Measurements from ENCODE around the gene MAST3.
A peak's percentile ranks its signal among the peaks of the same experiment; 100 is the strongest.

MAST3 gene

GRCh38 chr19:18055967-18056366 lies 41.6 kb upstream of the MAST3 start:
- Histone ChIP-seq H2AK5ac (ENCODE audit: low read length, severe bottlenecking) (no peak overlapping the region), H3K4me1 (ENCODE audit: control insufficient read depth, insufficient read depth, low read depth, low read length) (peaks cover 6% of the 10 kb centered on the region), H3K27ac (ENCODE audit: low read length, poor library complexity, severe bottlenecking) (no peak overlapping the region), H3K79me1 (replicated peaks; ENCODE audit: low read length, poor library complexity, severe bottlenecking) (no peaks in the 10 kb centered on the region), H2AFZ (ENCODE audit: low read depth, low read length) (no peak overlapping the region), H3K36me3 (ENCODE audit: control insufficient read depth in 1 of 2, insufficient read depth in 2 of 2, low read depth in 1 of 2, low read length in 2 of 2) (no peaks in the 10 kb centered on the region), H3K4me3 (ENCODE audit: insufficient read depth in 1 of 2, low read depth in 1 of 2, low read length in 2 of 2) (no peak overlapping the region), H3K4ac (ENCODE audit: low read depth in 1 of 2, low read length in 2 of 2) (no peak overlapping the region), H4K8ac (ENCODE audit: low read length) (no peak overlapping the region), H3K9ac (ENCODE audit: low read length) (no peak overlapping the region), H3K23ac (ENCODE audit: low read length in 2 of 2) (no peak overlapping the region), H2BK5ac (ENCODE audit: low read depth, low read length, poor library complexity, severe bottlenecking) (no peak overlapping the region), H3K18ac (ENCODE audit: low read depth in 1 of 2, low read length in 2 of 2) (no peak overlapping the region), H3K4me2 (ENCODE audit: low read length, poor library complexity, severe bottlenecking) (no peak overlapping the region), H4K91ac (ENCODE audit: low read length) (no peak overlapping the region), H2BK120ac (ENCODE audit: low read depth, low read length) (no peak overlapping the region), H2BK12ac (ENCODE audit: low read length in 2 of 2) (no peak overlapping the region), H3K9me3 (ENCODE audit: control insufficient read depth, low read length) (no peaks in the 10 kb centered on the region), H2BK15ac (ENCODE audit: low read depth, poor library complexity, severe bottlenecking) (no peak overlapping the region), H3K14ac (ENCODE audit: low read length in 2 of 2) (no peak overlapping the region), H3K27me3 (ENCODE audit: control insufficient read depth in 1 of 2, insufficient read depth in 1 of 2, low read length in 2 of 2) (peaks cover 6 to 14% of the 10 kb centered on the region in 2 experiments)
- DNase-seq, result no peak
- 80% methylated on average over 5 of the region's 5 CpGs for WGBS

- Histone ChIP-seq H3K4ac (ENCODE audit: low read depth in 1 of 2, low read length in 2 of 2) (no peak overlapping the region), H2AFZ (ENCODE audit: low read depth, low read length) (no peak overlapping the region), H3K4me1 (ENCODE audit: control insufficient read depth, insufficient read depth, low read depth, low read length) (peaks cover 6% of the 10 kb centered on the region), H3K9me3 (ENCODE audit: control insufficient read depth, low read length) (no peaks in the 10 kb centered on the region), H3K9ac (ENCODE audit: low read length) (no peak overlapping the region), H3K36me3 (ENCODE audit: control insufficient read depth in 1 of 2, insufficient read depth in 2 of 2, low read depth in 1 of 2, low read length in 2 of 2) (no peaks in the 10 kb centered on the region), H3K79me1 (replicated peaks; ENCODE audit: low read length, poor library complexity, severe bottlenecking) (no peaks in the 10 kb centered on the region), H2BK15ac (ENCODE audit: low read depth, poor library complexity, severe bottlenecking) (no peak overlapping the region), H3K27ac (ENCODE audit: low read length, poor library complexity, severe bottlenecking) (no peak overlapping the region), H3K14ac (ENCODE audit: low read length in 2 of 2) (no peak overlapping the region), H2BK12ac (ENCODE audit: low read length in 2 of 2) (no peak overlapping the region), H2BK120ac (ENCODE audit: low read depth, low read length) (no peak overlapping the region), H3K18ac (ENCODE audit: low read depth in 1 of 2, low read length in 2 of 2) (peak overlapping the region in 1 of 2 experiments; percentile 74), H4K91ac (ENCODE audit: low read length) (no peak overlapping the region), H3K23ac (ENCODE audit: low read length in 2 of 2) (no peak overlapping the region), H3K4me2 (ENCODE audit: low read length, poor library complexity, severe bottlenecking) (no peak overlapping the region), H2BK5ac (ENCODE audit: low read depth, low read length, poor library complexity, severe bottlenecking) (no peak overlapping the region), H3K27me3 (ENCODE audit: control insufficient read depth in 1 of 2, insufficient read depth in 1 of 2, low read length in 2 of 2) (peaks cover 6 to 23% of the 10 kb centered on the region in 2 experiments), H3K4me3 (ENCODE audit: insufficient read depth in 1 of 2, low read depth in 1 of 2, low read length in 2 of 2) (no peak overlapping the region), H2AK5ac (ENCODE audit: low read length, severe bottlenecking) (no peak overlapping the region), H4K8ac (ENCODE audit: low read length) (peak overlapping the region; percentile 81)
- peak; percentile 24 for DNase-seq
- WGBS, result 89% methylated on average over 6 of the region's 6 CpGs
Observed at GRCh38 chr19:18057557-18057956, 40.0 kb upstream of the MAST3 start.

- H2BK5ac ChIP-seq (ENCODE audit: low read depth, low read length, poor library complexity, severe bottlenecking), result no peak overlapping the region
- peaks cover 6% of the 10 kb centered on the region for H3K4me1 ChIP-seq (ENCODE audit: control insufficient read depth, insufficient read depth, low read depth, low read length)
- no peaks in the 10 kb centered on the region for H3K36me3 ChIP-seq (ENCODE audit: control insufficient read depth in 1 of 2, insufficient read depth in 2 of 2, low read depth in 1 of 2, low read length in 2 of 2)
- peak overlapping the region; percentile 75 for H3K9ac ChIP-seq (ENCODE audit: low read length)
- no peaks in the 10 kb centered on the region for H3K79me1 ChIP-seq (replicated peaks; ENCODE audit: low read length, poor library complexity, severe bottlenecking)
- H2BK12ac ChIP-seq (ENCODE audit: low read length in 2 of 2), result peak overlapping the region in 1 of 2 experiments; percentile 37
- peak overlapping the region; percentile 45 for H3K4me2 ChIP-seq (ENCODE audit: low read length, poor library complexity, severe bottlenecking)
- peak; percentile 83 for DNase-seq
- H2AK5ac ChIP-seq (ENCODE audit: low read length, severe bottlenecking), result no peak overlapping the region
- peak overlapping the region in 1 of 2 experiments; percentile 18 for H3K4me3 ChIP-seq (ENCODE audit: insufficient read depth in 1 of 2, low read depth in 1 of 2, low read length in 2 of 2)
- H3K14ac ChIP-seq (ENCODE audit: low read length in 2 of 2), result no peak overlapping the region
- WGBS, result 9% methylated on average over 31 of the region's 34 CpGs
- H2AFZ ChIP-seq (ENCODE audit: low read depth, low read length), result no peak overlapping the region
- H3K4ac ChIP-seq (ENCODE audit: low read depth in 1 of 2, low read length in 2 of 2), result peak overlapping the region in 1 of 2 experiments; percentile 73
- peak overlapping the region; percentile 37 to 60 for H3K18ac ChIP-seq (ENCODE audit: low read depth in 1 of 2, low read length in 2 of 2)
- H4K91ac ChIP-seq (ENCODE audit: low read length), result peak overlapping the region; percentile 77
- peak overlapping the region; percentile 81 for H4K8ac ChIP-seq (ENCODE audit: low read length)
- peak overlapping the region; percentile 83 for H2BK120ac ChIP-seq (ENCODE audit: low read depth, low read length)
- H3K27me3 ChIP-seq (ENCODE audit: control insufficient read depth in 1 of 2, insufficient read depth in 1 of 2, low read length in 2 of 2), result peaks cover 6 to 27% of the 10 kb centered on the region in 2 experiments
- peak overlapping the region; percentile 66 for H2BK15ac ChIP-seq (ENCODE audit: low read depth, poor library complexity, severe bottlenecking)
- H3K27ac ChIP-seq (ENCODE audit: low read length, poor library complexity, severe bottlenecking), result peak overlapping the region; percentile 39
- no peaks in the 10 kb centered on the region for H3K9me3 ChIP-seq (ENCODE audit: control insufficient read depth, low read length)
- no peak overlapping the region for H3K23ac ChIP-seq (ENCODE audit: low read length in 2 of 2)
Observed at GRCh38 chr19:18058208-18059009, 39.2 kb upstream of the MAST3 start.

GRCh38 chr19:18059297-18059696 lies 38.3 kb upstream of the MAST3 start:
- H3K4me3 ChIP-seq (ENCODE audit: insufficient read depth in 1 of 2, low read depth in 1 of 2, low read length in 2 of 2), result no peak overlapping the region
- H2AFZ ChIP-seq (ENCODE audit: low read depth, low read length), result no peak overlapping the region
- H2BK15ac ChIP-seq (ENCODE audit: low read depth, poor library complexity, severe bottlenecking), result peak overlapping the region; percentile 20
- peak overlapping the region in 1 of 2 experiments; percentile 60 for H2BK12ac ChIP-seq (ENCODE audit: low read length in 2 of 2)
- H3K4ac ChIP-seq (ENCODE audit: low read depth in 1 of 2, low read length in 2 of 2), result no peak overlapping the region
- no peak overlapping the region for H4K8ac ChIP-seq (ENCODE audit: low read length)
- no peak overlapping the region for H2BK5ac ChIP-seq (ENCODE audit: low read depth, low read length, poor library complexity, severe bottlenecking)
- H3K4me1 ChIP-seq (ENCODE audit: control insufficient read depth, insufficient read depth, low read depth, low read length), result peaks cover 6% of the 10 kb centered on the region
- no peak overlapping the region for H3K18ac ChIP-seq (ENCODE audit: low read depth in 1 of 2, low read length in 2 of 2)
- H2BK120ac ChIP-seq (ENCODE audit: low read depth, low read length), result no peak overlapping the region
- no peaks in the 10 kb centered on the region for H3K36me3 ChIP-seq (ENCODE audit: control insufficient read depth in 1 of 2, insufficient read depth in 2 of 2, low read depth in 1 of 2, low read length in 2 of 2)
- no peaks in the 10 kb centered on the region for H3K9me3 ChIP-seq (ENCODE audit: control insufficient read depth, low read length)
- H2AK5ac ChIP-seq (ENCODE audit: low read length, severe bottlenecking), result no peak overlapping the region
- no peak overlapping the region for H3K9ac ChIP-seq (ENCODE audit: low read length)
- peaks cover 6 to 31% of the 10 kb centered on the region in 2 experiments for H3K27me3 ChIP-seq (ENCODE audit: control insufficient read depth in 1 of 2, insufficient read depth in 1 of 2, low read length in 2 of 2)
- no peak for DNase-seq
- peak overlapping the region; percentile 41 for H4K91ac ChIP-seq (ENCODE audit: low read length)
- H3K79me1 ChIP-seq (replicated peaks; ENCODE audit: low read length, poor library complexity, severe bottlenecking), result no peaks in the 10 kb centered on the region
- no peak overlapping the region for H3K14ac ChIP-seq (ENCODE audit: low read length in 2 of 2)
- no peak overlapping the region for H3K4me2 ChIP-seq (ENCODE audit: low read length, poor library complexity, severe bottlenecking)
- H3K23ac ChIP-seq (ENCODE audit: low read length in 2 of 2), result no peak overlapping the region
- no peak overlapping the region for H3K27ac ChIP-seq (ENCODE audit: low read length, poor library complexity, severe bottlenecking)
- 58% methylated on average over 8 of the region's 8 CpGs for WGBS

Measured in mesenchymal stem cell (in vitro differentiated cells and primary cell).